Measurements from ENCODE around the gene MRTFB.

DNA sequence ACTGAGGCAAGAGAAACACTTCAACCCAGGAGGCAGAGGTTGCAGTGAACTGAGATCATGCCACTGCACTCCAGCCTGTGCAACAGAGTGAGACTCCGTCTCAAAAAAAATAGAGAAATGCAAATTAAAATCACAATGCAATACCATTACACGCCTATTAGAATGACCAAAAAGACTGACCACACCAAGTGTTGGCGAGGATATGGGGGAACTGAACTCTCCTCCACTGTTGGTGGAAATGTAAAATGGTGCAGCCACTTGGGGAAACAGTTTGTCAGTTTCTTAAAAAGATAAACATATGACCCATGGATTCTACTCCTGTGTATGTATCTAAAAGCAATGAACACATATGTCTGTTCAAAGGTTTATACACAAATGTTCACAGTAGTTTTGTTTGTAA lies 204.8 kb downstream of the MRTFB start:
- TF ChIP-seq ZFP3 (CRISPR knock-in tag; IDR thresholded peaks at IDR 0.05) (no peak), RARB (CRISPR knock-in tag; IDR thresholded peaks at IDR 0.05) (no peak), BACH2 (CRISPR knock-in tag; IDR thresholded peaks at IDR 0.05; ENCODE audit: borderline replicate concordance) (no peak), ARNTL (CRISPR knock-in tag; IDR thresholded peaks at IDR 0.05; ENCODE audit: borderline replicate concordance, low read depth) (no peak), CSDC2 (CRISPR knock-in tag; IDR thresholded peaks at IDR 0.05) (no peak)
- TF ChIP-seq, protein P1, sequence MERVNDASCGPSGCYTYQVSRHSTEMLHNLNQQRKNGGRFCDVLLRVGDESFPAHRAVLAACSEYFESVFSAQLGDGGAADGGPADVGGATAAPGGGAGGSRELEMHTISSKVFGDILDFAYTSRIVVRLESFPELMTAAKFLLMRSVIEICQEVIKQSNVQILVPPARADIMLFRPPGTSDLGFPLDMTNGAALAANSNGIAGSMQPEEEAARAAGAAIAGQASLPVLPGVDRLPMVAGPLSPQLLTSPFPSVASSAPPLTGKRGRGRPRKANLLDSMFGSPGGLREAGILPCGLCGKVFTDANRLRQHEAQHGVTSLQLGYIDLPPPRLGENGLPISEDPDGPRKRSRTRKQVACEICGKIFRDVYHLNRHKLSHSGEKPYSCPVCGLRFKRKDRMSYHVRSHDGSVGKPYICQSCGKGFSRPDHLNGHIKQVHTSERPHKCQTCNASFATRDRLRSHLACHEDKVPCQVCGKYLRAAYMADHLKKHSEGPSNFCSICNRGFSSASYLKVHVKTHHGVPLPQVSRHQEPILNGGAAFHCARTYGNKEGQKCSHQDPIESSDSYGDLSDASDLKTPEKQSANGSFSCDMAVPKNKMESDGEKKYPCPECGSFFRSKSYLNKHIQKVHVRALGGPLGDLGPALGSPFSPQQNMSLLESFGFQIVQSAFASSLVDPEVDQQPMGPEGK (CRISPR knock-in tag; IDR thresholded peaks at IDR 0.05; ENCODE audit: borderline replicate concordance), result no peak
